ENCODE results near the gene CCDC188.

DNA sequence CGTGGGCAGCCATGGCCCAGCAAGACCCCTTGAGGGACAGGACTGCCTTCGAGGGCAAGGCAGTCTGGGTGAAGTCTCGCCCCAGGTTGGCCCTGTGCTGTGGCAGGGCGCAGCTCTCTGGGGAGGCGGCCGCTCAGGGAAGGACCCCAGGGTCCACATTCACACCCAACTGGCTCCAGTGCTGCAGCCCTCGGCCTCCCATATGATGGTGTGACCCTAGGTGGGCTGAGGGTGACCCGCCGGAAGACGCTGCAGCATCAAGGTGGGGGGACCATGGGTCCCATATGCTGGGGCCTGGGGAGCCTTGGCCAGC lies 28.0 kb upstream of the CCDC188 start:
- TF ChIP-seq, protein P1, sequence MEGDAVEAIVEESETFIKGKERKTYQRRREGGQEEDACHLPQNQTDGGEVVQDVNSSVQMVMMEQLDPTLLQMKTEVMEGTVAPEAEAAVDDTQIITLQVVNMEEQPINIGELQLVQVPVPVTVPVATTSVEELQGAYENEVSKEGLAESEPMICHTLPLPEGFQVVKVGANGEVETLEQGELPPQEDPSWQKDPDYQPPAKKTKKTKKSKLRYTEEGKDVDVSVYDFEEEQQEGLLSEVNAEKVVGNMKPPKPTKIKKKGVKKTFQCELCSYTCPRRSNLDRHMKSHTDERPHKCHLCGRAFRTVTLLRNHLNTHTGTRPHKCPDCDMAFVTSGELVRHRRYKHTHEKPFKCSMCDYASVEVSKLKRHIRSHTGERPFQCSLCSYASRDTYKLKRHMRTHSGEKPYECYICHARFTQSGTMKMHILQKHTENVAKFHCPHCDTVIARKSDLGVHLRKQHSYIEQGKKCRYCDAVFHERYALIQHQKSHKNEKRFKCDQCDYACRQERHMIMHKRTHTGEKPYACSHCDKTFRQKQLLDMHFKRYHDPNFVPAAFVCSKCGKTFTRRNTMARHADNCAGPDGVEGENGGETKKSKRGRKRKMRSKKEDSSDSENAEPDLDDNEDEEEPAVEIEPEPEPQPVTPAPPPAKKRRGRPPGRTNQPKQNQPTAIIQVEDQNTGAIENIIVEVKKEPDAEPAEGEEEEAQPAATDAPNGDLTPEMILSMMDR (conservative IDR thresholded peaks at IDR 0.05): no peak
- TF ChIP-seq EZH2 (IDR thresholded peaks at IDR 0.05; ENCODE audit: low read depth): no peak
